ENCODE measurements around the gene CLCN6.

- no peak for TF ChIP-seq EZH2 (optimal IDR thresholded peaks at IDR 0.05; ENCODE audit: low read depth, low read length)
- no peak for TF ChIP-seq CTCF (IDR thresholded peaks at IDR 0.05; ENCODE audit: low read length)
- no peak for TF ChIP-seq EZH2phosphoT487 (IDR thresholded peaks at IDR 0.05; ENCODE audit: low read length)
Observed at GRCh38 chr1:11807133-11807532, 1.1 kb downstream of the CLCN6 start.

Measured in MM.1S (cell line).